Keratinocyte (primary cell): ENCODE data around the gene OXSR1. TPM values are rescaled to one million over a fixed set of nuclear protein-coding genes. Genes with fewer than 3 reads are reported as not detected.

Experiments used
- DNase-seq: peaks from one replicate; pipeline ENCODE4 v3.0.0-alpha.2; 2011; ENCODE audit warnings: low read depth, missing footprints, low spot score
- FAIRE-seq: peaks from 2 replicates; lab custom pipeline; 2011; peaks lifted over from hg19 to GRCh38; lab: Jason Lieb, UNC
- H2AFZ ChIP-seq: 2 replicates; pipeline ENCODE4 v1.6.0; 2012; ENCODE audit warnings: low read length, control low read depth, inconsistent platforms; ENCODE audit not compliant: control insufficient read depth
- H3K27ac ChIP-seq: 2 replicates; pipeline ENCODE4 v1.5.1; 2011; ENCODE audit warnings: low read length; ENCODE audit not compliant: control insufficient read depth, insufficient read depth
- H3K27me3 ChIP-seq: 3 replicates; pipeline ENCODE4 v1.6.0; 2011; ENCODE audit warnings: low read length; ENCODE audit not compliant: control insufficient read depth, insufficient read depth; ENCODE audit errors: extremely low read depth
- H3K36me3 ChIP-seq, 2 experiments: 2 replicates in 1 of 2; 3 replicates in 1 of 2; pipeline ENCODE4 v1.5.1; 2011; ENCODE audit warnings: low read length in 2 of 2, mild to moderate bottlenecking in 1 of 2; ENCODE audit not compliant: control insufficient read depth in 2 of 2, insufficient read depth in 2 of 2; ENCODE audit errors: extremely low read depth in 1 of 2
- H3K4me1 ChIP-seq: 3 replicates; pipeline ENCODE4 v1.5.1; 2011; ENCODE audit warnings: low read length; ENCODE audit not compliant: control insufficient read depth, insufficient read depth; ENCODE audit errors: extremely low read depth
- H3K4me2 ChIP-seq: 3 replicates; pipeline ENCODE4 v1.6.0; 2011; ENCODE audit warnings: low read depth, low read length; ENCODE audit not compliant: control insufficient read depth, insufficient read depth; ENCODE audit errors: extremely low read depth
- H3K4me3 ChIP-seq, 3 experiments: fragments of 200-600 bp in 1 of 3; sonication (generic) in 1 of 3; 2 replicates in 2 of 3; 3 replicates in 1 of 3; pipeline ENCODE4 v1.5.1; 2011 to 2016; ENCODE audit warnings: low read length in 3 of 3, mild to moderate bottlenecking in 3 of 3, control low read depth in 2 of 3, inconsistent platforms in 1 of 3, low read depth in 1 of 3, mixed read lengths in 1 of 3, mixed run types in 1 of 3, moderate library complexity in 1 of 3; ENCODE audit not compliant: control insufficient read depth in 2 of 3, insufficient read depth in 2 of 3; ENCODE audit errors: extremely low read depth in 1 of 3
- H3K79me2 ChIP-seq: 2 replicates; pipeline ENCODE4 v1.6.0; 2012; ENCODE audit warnings: low read length; ENCODE audit not compliant: control insufficient read depth, insufficient read depth
- H3K9ac ChIP-seq: 3 replicates; pipeline ENCODE4 v1.6.0; 2011; ENCODE audit warnings: low read length; ENCODE audit not compliant: control insufficient read depth, insufficient read depth; ENCODE audit errors: extremely low read depth
- H3K9me1 ChIP-seq: 3 replicates; pipeline ENCODE4 v1.6.0; 2011; ENCODE audit warnings: low read length; ENCODE audit not compliant: control insufficient read depth, insufficient read depth; ENCODE audit errors: extremely low read depth
- H3K9me3 ChIP-seq: 2 replicates; pipeline ENCODE4 v1.5.1; 2012; ENCODE audit warnings: low read depth, low read length; ENCODE audit not compliant: control insufficient read depth
- H4K20me1 ChIP-seq: 3 replicates; pipeline ENCODE4 v1.6.0; 2011; ENCODE audit warnings: low read length; ENCODE audit not compliant: control insufficient read depth, insufficient read depth; ENCODE audit errors: extremely low read depth
- EZH2 ChIP-seq: IDR thresholded peaks from one replicate; pipeline ENCODE4 v1.6.1; 2012; ENCODE audit warnings: inconsistent platforms, mild to moderate bottlenecking, low read length, moderate library complexity
- dilution Hi-C: fragments of 300-500 bp; cut with MboI; formaldehyde crosslinking; loops from one replicate; pipeline ENCODE4 v1.7.0; 2020; ENCODE audit warnings: low sequenced_read_pairs; ENCODE audit not compliant: extremely low pct_ligation_motif_present
- polyA plus RNA-seq, 5 experiments: library from polyadenylated mRNA; depleted of rRNA in 3 of 5; stranded (reverse) in 3 of 5; stranded (forward) in 1 of 5; unstranded in 1 of 5; fragments of >200 nt; gene quantifications; 1 replicate in 1 of 5; 2 replicates in 3 of 5; 3 replicates in 1 of 5; pipeline versions ENCODE4 v1.2.1 to v1.2.3, GENCODE V29; 2011 to 2012; ENCODE audit warnings: missing spikeins in 2 of 5, low read depth in 1 of 5, low replicate concordance in 1 of 5
- TF ChIP-seq, protein P1 (sequence below), 3 experiments: IDR thresholded peaks in 1 of 3; conservative IDR thresholded peaks in 1 of 3; optimal IDR thresholded peaks in 1 of 3; 2 replicates in 2 of 3; 3 replicates in 1 of 3; pipeline versions ENCODE3 to v1.5.1; 2011; ENCODE audit warnings: low read length in 3 of 3, mild to moderate bottlenecking in 3 of 3, moderate library complexity in 2 of 3, control low read depth in 1 of 3, inconsistent platforms in 1 of 3; ENCODE audit not compliant: insufficient read depth in 2 of 3; ENCODE audit errors: extremely low read depth in 1 of 3

The OXSR1 gene
- polyA plus RNA-seq, 1 donor (not counting 4 experiments of a cell fraction or from before 2014, with no cell fraction given), result 77.0 TPM

DNA sequence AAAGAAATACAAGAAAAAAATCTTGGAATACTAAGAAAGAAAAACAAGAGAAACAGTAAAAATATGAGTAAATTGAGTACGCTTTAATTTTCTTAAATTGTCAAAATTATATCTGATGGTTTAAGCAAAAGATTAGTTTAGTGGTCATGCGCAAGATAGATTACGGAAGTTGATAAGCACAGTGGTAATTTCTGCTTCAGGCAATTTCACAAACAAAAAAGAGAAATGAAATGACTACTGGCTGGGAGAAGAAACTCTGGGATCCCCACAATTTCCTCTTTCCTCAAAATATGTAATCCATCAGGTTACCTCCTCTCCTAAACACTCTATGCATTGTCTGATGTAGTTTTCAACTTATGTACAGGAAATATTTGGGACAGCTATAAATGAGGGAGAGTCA, 17.9 kb upstream of the OXSR1 start:
- dilution Hi-C loops, result no loop called here
- no peaks in the 10 kb centered on the region for H3K79me2 ChIP-seq
- no peak overlapping the region for H3K9ac ChIP-seq
- H3K9me1 ChIP-seq, result no peaks in the 10 kb centered on the region
- H4K20me1 ChIP-seq, result no peaks in the 10 kb centered on the region
- no peaks in the 10 kb centered on the region for H3K9me3 ChIP-seq
- no peaks in the 10 kb centered on the region for H3K27me3 ChIP-seq
- H3K4me2 ChIP-seq, result no peak overlapping the region
- no peak overlapping the region for H3K27ac ChIP-seq
- FAIRE-seq, result no peak
- no peak overlapping the region for H2AFZ ChIP-seq
- no peak overlapping the region for H3K4me3 ChIP-seq
- DNase-seq, result no peak
- TF ChIP-seq EZH2, result no peak
- TF ChIP-seq, protein P1, sequence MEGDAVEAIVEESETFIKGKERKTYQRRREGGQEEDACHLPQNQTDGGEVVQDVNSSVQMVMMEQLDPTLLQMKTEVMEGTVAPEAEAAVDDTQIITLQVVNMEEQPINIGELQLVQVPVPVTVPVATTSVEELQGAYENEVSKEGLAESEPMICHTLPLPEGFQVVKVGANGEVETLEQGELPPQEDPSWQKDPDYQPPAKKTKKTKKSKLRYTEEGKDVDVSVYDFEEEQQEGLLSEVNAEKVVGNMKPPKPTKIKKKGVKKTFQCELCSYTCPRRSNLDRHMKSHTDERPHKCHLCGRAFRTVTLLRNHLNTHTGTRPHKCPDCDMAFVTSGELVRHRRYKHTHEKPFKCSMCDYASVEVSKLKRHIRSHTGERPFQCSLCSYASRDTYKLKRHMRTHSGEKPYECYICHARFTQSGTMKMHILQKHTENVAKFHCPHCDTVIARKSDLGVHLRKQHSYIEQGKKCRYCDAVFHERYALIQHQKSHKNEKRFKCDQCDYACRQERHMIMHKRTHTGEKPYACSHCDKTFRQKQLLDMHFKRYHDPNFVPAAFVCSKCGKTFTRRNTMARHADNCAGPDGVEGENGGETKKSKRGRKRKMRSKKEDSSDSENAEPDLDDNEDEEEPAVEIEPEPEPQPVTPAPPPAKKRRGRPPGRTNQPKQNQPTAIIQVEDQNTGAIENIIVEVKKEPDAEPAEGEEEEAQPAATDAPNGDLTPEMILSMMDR (optimal IDR thresholded peaks at IDR 0.05 in 1 of 3, IDR thresholded peaks at IDR 0.05 in 1 of 3, conservative IDR thresholded peaks at IDR 0.05 in 1 of 3; ENCODE audit: extremely low read depth in 1 of 3, insufficient read depth in 2 of 3, low read length in 3 of 3), result no peak
- peaks cover 13% of the 10 kb centered on the region for H3K4me1 ChIP-seq
- no peaks in the 10 kb centered on the region for H3K36me3 ChIP-seq

DNA sequence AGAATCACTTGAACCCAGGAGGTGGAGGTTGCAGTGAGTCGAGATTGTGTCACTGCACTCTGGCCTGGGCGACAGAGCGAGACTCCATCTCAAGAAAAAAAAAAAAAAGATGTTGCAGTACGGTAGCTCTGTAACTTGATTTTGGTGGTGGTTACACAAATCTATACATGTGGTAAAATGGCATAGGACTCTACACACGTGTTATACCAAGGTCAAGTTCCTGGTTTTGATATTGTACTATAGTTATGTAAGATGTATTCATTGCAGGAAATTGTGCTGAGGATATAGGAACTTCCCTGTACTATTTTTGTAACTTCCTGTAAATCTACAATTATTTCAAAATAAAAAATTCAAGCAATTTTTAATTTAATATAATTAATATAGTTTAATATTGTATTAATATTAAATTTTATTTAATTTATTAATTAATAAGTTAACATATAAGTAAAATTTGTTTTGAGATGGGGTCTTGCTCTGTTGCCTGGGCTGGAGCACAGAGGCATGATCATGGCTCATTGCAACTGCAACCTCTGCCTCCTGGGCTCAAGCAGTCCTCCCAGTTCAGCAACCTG, 16.9 kb upstream of the OXSR1 start:
- H3K9me1 ChIP-seq, result no peaks in the 10 kb centered on the region
- no peak overlapping the region for H2AFZ ChIP-seq
- DNase-seq, result no peak
- peaks cover 23% of the 10 kb centered on the region for H3K4me1 ChIP-seq
- no peaks in the 10 kb centered on the region for H3K36me3 ChIP-seq
- no peak overlapping the region for H3K4me2 ChIP-seq
- no peak overlapping the region for H3K9ac ChIP-seq
- H4K20me1 ChIP-seq, result no peaks in the 10 kb centered on the region
- H3K27ac ChIP-seq, result no peak overlapping the region
- no peak for FAIRE-seq
- H3K9me3 ChIP-seq, result no peaks in the 10 kb centered on the region
- H3K4me3 ChIP-seq, result no peak overlapping the region
- TF ChIP-seq EZH2, result no peak
- dilution Hi-C loops, result no loop called here
- no peaks in the 10 kb centered on the region for H3K27me3 ChIP-seq
- H3K79me2 ChIP-seq, result no peaks in the 10 kb centered on the region

DNA sequence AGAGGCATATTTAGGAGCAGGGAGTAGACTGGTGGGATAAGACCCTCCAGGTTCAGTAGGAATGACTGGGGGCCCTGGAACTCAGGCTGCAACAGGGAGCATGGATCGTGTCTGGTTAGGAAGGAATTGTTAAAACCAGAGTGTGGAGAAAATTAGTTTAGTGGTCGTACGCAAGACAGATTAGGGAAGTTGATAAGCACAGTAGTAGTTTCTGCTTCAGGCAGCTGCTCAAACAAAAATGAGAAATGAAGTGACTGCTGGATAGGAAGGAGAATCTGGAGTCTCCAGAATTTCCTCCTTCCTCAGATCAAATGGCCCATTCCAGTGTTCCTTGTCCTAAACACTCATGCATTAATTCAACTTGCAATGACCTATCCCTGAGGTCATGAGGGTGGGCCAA, 15.6 kb upstream of the OXSR1 start:
- no peak overlapping the region for H3K9ac ChIP-seq
- DNase-seq, result no peak
- H2AFZ ChIP-seq, result no peak overlapping the region
- no peak overlapping the region for H3K4me2 ChIP-seq
- no peak overlapping the region for H3K27ac ChIP-seq
- H3K27me3 ChIP-seq, result no peaks in the 10 kb centered on the region
- dilution Hi-C loops, result no loop called here
- TF ChIP-seq, protein P1 (optimal IDR thresholded peaks at IDR 0.05 in 1 of 3, IDR thresholded peaks at IDR 0.05 in 1 of 3, conservative IDR thresholded peaks at IDR 0.05 in 1 of 3; ENCODE audit: extremely low read depth in 1 of 3, insufficient read depth in 2 of 3, low read length in 3 of 3), result no peak
- no peak for TF ChIP-seq EZH2
- no peak for FAIRE-seq
- peaks cover 36% of the 10 kb centered on the region for H3K4me1 ChIP-seq
- H3K36me3 ChIP-seq, result no peaks in the 10 kb centered on the region
- no peaks in the 10 kb centered on the region for H3K9me3 ChIP-seq
- no peaks in the 10 kb centered on the region for H4K20me1 ChIP-seq
- no peak overlapping the region for H3K4me3 ChIP-seq
- H3K79me2 ChIP-seq, result no peaks in the 10 kb centered on the region
- no peaks in the 10 kb centered on the region for H3K9me1 ChIP-seq
